GM10847 (cell line): Measurements from ENCODE around the gene GNAI3.

ENCODE experiments used
- POLR2A ChIP-seq: IDR thresholded peaks from 2 replicates; pipeline ENCODE4 v1.6.1; 2011; ENCODE audit not compliant: insufficient read length; ENCODE audit errors: extremely low read depth

The GNAI3 gene

DNA sequence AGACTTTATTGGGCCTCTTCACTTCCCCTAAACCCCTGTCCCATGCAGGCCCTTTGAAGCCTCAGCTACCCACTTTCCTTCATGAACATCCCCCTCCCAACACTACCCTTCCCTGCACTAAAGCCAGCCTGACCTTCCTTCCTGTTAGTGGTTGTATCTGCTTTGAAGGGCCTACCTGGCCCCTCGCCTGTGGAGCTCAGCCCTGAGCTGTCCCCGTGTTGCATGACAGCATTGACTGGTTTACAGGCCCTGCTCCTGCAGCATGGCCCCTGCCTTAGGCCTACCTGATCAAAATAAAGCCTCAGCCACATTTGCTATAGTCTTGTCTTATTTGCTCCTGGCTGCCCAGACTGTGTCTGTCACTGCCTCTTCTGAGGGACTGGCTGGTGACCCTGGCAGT, 113.0 kb downstream of the GNAI3 start:
- no peak for TF ChIP-seq POLR2A

DNA sequence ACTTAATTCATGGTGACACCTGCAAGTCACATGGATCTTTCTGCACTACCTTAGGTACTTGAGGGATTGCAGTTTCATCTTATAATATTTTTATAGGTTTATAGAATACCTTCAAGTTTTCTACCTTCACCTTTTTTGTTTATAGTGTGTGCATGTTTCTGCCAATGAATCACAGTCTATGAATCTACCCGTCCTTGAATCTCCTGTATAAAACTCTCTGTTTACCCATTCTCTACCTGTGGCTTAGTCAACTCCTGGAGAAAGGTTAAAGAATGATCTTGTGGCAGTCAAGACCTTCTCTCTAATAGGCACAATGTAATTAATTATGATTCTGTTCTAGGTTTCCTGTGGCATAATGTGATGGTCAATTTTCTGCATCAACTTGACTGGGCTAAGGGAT, 116.3 kb downstream of the GNAI3 start:
- no peak for TF ChIP-seq POLR2A

DNA sequence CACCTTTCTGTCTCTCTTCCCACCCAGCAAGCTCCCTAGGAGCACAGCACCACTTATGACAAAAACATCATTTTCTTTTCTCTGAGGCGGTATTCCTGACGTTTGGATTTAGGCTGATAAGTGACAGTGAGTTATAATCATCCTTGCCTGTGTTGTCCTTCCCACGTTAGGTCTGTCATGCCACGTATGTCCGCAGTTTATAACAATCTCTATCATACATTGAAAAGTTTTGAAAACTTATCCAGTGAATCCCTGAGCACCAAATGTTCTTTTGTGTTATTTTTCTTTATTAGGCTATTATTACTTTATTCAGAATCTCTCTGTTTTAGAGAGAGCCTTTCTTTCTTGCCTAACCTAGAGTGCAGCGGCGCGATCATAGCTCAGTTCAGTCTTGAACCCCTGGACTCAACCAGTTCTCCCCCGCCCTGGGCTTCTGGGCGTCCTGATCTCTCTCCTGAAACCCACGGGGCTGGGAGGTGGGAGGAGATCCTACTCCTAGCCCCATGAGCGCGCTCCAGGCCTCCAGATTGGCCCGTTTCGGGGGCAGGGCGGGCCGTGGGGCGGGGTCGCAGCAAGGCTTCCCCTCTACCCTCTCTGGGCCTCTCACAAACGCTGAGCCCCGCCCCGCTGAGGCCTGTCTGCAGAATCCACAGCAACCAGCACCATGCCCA, 119.2 kb downstream of the GNAI3 start, which contains the start of gene GSTM2:
TSS of gene GSTM2 (plus strand) at position 606 of the 671 bp plus-strand sequence. CDS start at position 665, 59 bp downstream.
- no peak for TF ChIP-seq POLR2A
